HepG2 (cell line): ENCODE data around the gene METTL15. TPM values are rescaled to one million over a fixed set of nuclear protein-coding genes. Genes with fewer than 3 reads are reported as not detected.
A peak's percentile ranks its signal among the peaks of the same experiment; 100 is the strongest.

ENCODE experiments used
- HNRNPUL1 ChIP-seq: fragments of 200-400 bp; formaldehyde crosslinking; IDR thresholded peaks from 2 replicates; pipeline ENCODE4 v1.6.1; 2017; ENCODE audit warnings: low read depth, mild to moderate bottlenecking, low read length, moderate library complexity
- IKZF5 ChIP-seq: IDR thresholded peaks from 2 replicates; pipeline ENCODE4 v1.6.1; 2018; ENCODE audit warnings: missing genetic modification reagents, mild to moderate bottlenecking, missing compliant biosample characterization
- RFX3 ChIP-seq: IDR thresholded peaks from 2 replicates; pipeline ENCODE4 v1.6.1; 2016; ENCODE audit warnings: missing biosample characterization, missing genetic modification reagents
- TCF12 ChIP-seq, 2 experiments: fragments of 450-650 bp in 1 of 2; sonication (generic) in 1 of 2; formaldehyde crosslinking in 1 of 2; IDR thresholded peaks; 2 replicates each; pipeline versions ENCODE4 v1.6.1 to v1.8.0; 2017 to 2022; ENCODE audit warnings: antibody characterized with exemption in 1 of 2, mild to moderate bottlenecking in 1 of 2, missing genetic modification reagents in 1 of 2, moderate library complexity in 1 of 2
- TFAP4 ChIP-seq: sonication (generic); IDR thresholded peaks from 2 replicates; pipeline ENCODE4 v1.6.1; 2016; ENCODE audit warnings: low read depth, borderline replicate concordance
- TMF1 ChIP-seq: sonication (generic); formaldehyde crosslinking; IDR thresholded peaks from 2 replicates; pipeline ENCODE4 v1.8.1; 2022; ENCODE audit warnings: low read depth, missing genetic modification reagents
- ZNF260 ChIP-seq: sonication (generic); formaldehyde crosslinking; IDR thresholded peaks from 2 replicates; pipeline ENCODE4 v1.4.0; 2020; ENCODE audit warnings: missing genetic modification reagents, low read depth, mild to moderate bottlenecking, borderline replicate concordance
- ZNF800 ChIP-seq: sonication (generic); formaldehyde crosslinking; IDR thresholded peaks from 2 replicates; pipeline ENCODE4 v1.4.0; 2020; ENCODE audit warnings: missing genetic modification reagents
- polyA plus RNA-seq, 8 experiments: library from polyadenylated mRNA; depleted of rRNA in 3 of 8; stranded (reverse) in 7 of 8; unstranded in 1 of 8; fragments of >200 nt; fragmentation: Illumina TruSeq in 4 of 8; extraction: Trizol in 4 of 8; gene quantifications; 2 replicates each; pipeline versions ENCODE4 v1.2.1 to v1.2.3, GENCODE V29; 2011 to 2016; ENCODE audit warnings: low read depth in 4 of 8, missing spikeins in 1 of 8, mixed read lengths in 1 of 8; ENCODE audit not compliant: insufficient read depth in 1 of 8
- total RNA-seq, 5 experiments: library from RNA; depleted of rRNA; stranded (reverse); fragments of >200 nt; fragmentation: Illumina TruSeq; extraction: Trizol; gene quantifications; 2 replicates each; pipeline ENCODE4 v1.2.3, GENCODE V29; 2016; ENCODE audit warnings: low read depth in 1 of 5
- TF ChIP-seq, protein P1 (sequence below): sonication (generic); formaldehyde crosslinking; IDR thresholded peaks from 2 replicates; pipeline ENCODE4 v1.5.0; 2020; ENCODE audit warnings: missing genetic modification reagents
- TF ChIP-seq, protein P2 (sequence below): sonication (generic); formaldehyde crosslinking; IDR thresholded peaks from 2 replicates; pipeline ENCODE4 v1.8.0; 2022; ENCODE audit warnings: mild to moderate bottlenecking, missing genetic modification reagents, moderate library complexity
- TF ChIP-seq, protein P3 (sequence below): IDR thresholded peaks from 2 replicates; pipeline ENCODE4 v1.6.1; 2012; ENCODE audit warnings: low read depth, low read length, improper control_type of control experiment
- TF ChIP-seq, protein P4 (sequence below): sonication (generic); formaldehyde crosslinking; IDR thresholded peaks from 2 replicates; pipeline ENCODE4 v1.5.1; 2020; ENCODE audit warnings: missing genetic modification reagents, mild to moderate bottlenecking, borderline replicate concordance

Gene METTL15
- total and polyA plus RNA-seq, 2 of the 13 experiments (the other 11 are each of a cell fraction or from before 2014, with no cell fraction given): 6.5 to 14.0 TPM

- no peak for TF ChIP-seq HNRNPUL1
- no peak for TF ChIP-seq TMF1 (CRISPR knock-in tag)
- TF ChIP-seq RFX3 (CRISPR knock-in tag): peak; percentile 16; the same call in 1 of the 2 replicates
- peak; percentile 97 for TF ChIP-seq IKZF5 (CRISPR knock-in tag)
- TF ChIP-seq ZNF260 (CRISPR knock-in tag): no peak
- peak; percentile 75; the same call in 1 of the 2 replicates for TF ChIP-seq TFAP4
- TF ChIP-seq, protein P1, sequence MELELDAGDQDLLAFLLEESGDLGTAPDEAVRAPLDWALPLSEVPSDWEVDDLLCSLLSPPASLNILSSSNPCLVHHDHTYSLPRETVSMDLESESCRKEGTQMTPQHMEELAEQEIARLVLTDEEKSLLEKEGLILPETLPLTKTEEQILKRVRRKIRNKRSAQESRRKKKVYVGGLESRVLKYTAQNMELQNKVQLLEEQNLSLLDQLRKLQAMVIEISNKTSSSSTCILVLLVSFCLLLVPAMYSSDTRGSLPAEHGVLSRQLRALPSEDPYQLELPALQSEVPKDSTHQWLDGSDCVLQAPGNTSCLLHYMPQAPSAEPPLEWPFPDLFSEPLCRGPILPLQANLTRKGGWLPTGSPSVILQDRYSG (CRISPR knock-in tag): no peak
- TF ChIP-seq ZNF800 (CRISPR knock-in tag): peak; percentile 70; the same call in 1 of the 2 replicates
- TF ChIP-seq, protein P2, sequence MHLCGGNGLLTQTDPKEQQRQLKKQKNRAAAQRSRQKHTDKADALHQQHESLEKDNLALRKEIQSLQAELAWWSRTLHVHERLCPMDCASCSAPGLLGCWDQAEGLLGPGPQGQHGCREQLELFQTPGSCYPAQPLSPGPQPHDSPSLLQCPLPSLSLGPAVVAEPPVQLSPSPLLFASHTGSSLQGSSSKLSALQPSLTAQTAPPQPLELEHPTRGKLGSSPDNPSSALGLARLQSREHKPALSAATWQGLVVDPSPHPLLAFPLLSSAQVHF (CRISPR knock-in tag): no peak
- TF ChIP-seq, protein P3, sequence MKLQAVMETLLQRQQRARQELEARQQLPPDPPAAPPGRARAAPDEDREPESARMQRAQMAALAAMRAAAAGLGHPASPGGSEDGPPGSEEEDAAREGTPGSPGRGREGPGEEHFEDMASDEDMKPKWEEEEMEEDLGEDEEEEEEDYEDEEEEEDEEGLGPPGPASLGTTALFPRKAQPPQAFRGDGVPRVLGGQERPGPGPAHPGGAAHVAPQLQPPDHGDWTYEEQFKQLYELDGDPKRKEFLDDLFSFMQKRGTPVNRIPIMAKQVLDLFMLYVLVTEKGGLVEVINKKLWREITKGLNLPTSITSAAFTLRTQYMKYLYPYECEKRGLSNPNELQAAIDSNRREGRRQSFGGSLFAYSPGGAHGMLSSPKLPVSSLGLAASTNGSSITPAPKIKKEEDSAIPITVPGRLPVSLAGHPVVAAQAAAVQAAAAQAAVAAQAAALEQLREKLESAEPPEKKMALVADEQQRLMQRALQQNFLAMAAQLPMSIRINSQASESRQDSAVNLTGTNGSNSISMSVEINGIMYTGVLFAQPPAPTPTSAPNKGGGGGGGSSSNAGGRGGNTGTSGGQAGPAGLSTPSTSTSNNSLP: peak; percentile 26; the same call in 1 of the 2 replicates
- TF ChIP-seq, protein P4, sequence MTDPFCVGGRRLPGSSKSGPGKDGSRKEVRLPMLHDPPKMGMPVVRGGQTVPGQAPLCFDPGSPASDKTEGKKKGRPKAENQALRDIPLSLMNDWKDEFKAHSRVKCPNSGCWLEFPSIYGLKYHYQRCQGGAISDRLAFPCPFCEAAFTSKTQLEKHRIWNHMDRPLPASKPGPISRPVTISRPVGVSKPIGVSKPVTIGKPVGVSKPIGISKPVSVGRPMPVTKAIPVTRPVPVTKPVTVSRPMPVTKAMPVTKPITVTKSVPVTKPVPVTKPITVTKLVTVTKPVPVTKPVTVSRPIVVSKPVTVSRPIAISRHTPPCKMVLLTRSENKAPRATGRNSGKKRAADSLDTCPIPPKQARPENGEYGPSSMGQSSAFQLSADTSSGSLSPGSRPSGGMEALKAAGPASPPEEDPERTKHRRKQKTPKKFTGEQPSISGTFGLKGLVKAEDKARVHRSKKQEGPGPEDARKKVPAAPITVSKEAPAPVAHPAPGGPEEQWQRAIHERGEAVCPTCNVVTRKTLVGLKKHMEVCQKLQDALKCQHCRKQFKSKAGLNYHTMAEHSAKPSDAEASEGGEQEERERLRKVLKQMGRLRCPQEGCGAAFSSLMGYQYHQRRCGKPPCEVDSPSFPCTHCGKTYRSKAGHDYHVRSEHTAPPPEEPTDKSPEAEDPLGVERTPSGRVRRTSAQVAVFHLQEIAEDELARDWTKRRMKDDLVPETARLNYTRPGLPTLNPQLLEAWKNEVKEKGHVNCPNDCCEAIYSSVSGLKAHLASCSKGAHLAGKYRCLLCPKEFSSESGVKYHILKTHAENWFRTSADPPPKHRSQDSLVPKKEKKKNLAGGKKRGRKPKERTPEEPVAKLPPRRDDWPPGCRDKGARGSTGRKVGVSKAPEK (CRISPR knock-in tag): peak; percentile 97
- TF ChIP-seq TCF12 (IDR thresholded peaks at IDR 0.05): no peak
- peak; percentile 61; the same call in 1 of the 2 replicates for TF ChIP-seq TCF12 (CRISPR knock-in tag; IDR thresholded peaks at IDR 0.05)
These were observed 2.1 kb downstream of the METTL15 start (continued) for GRCh38 chr11:28110108-28110820.
